Neuron (in vitro differentiated cells): Measurements from ENCODE around the gene OR7G1.

Experiments used
- H2AFZ ChIP-seq: one replicate; pipeline ENCODE4 v1.6.1; 2013; ENCODE audit warnings: low read depth, mild to moderate bottlenecking, inconsistent platforms, low read length, moderate library complexity
- H3K27me3 ChIP-seq: one replicate; pipeline ENCODE4 v1.6.1; 2013; ENCODE audit warnings: low read length; ENCODE audit not compliant: insufficient read depth
- H3K36me3 ChIP-seq: one replicate; pipeline ENCODE4 v1.6.1; 2013; ENCODE audit warnings: low read length; ENCODE audit not compliant: insufficient read depth
- H3K4me1 ChIP-seq: one replicate; pipeline ENCODE4 v1.6.1; 2013; ENCODE audit warnings: low read length; ENCODE audit not compliant: insufficient read depth
- H3K4me3 ChIP-seq: 2 replicates; pipeline ENCODE4 v1.5.1; 2013; ENCODE audit warnings: mild to moderate bottlenecking, low read length, moderate library complexity
- H3K9me3 ChIP-seq: one replicate; pipeline ENCODE4 v1.6.1; 2013; ENCODE audit warnings: low read length

The OR7G1 gene

GRCh38 chr19:9139609-9140158 lies 24.1 kb upstream of the OR7G1 start:
- H3K9me3 ChIP-seq = peaks cover 2% of the 10 kb centered on the region

GRCh38 chr19:9132422-9132821 lies 16.9 kb upstream of the OR7G1 start:
- H3K36me3 ChIP-seq = no peaks in the 10 kb centered on the region
- no peaks in the 10 kb centered on the region for H3K27me3 ChIP-seq
- H3K4me1 ChIP-seq = no peaks in the 10 kb centered on the region
- H2AFZ ChIP-seq = no peak overlapping the region
- H3K9me3 ChIP-seq = no peaks in the 10 kb centered on the region
- no peak overlapping the region for H3K4me3 ChIP-seq

More at GRCh38 chr19:9139609-9140158, 24.1 kb upstream of the OR7G1 start:
- Histone ChIP-seq H3K4me3 (peak overlapping the region; percentile 76), H3K4me1 (peaks cover 5% of the 10 kb centered on the region), H3K36me3 (peaks cover 7% of the 10 kb centered on the region), H2AFZ (peak overlapping the region; percentile 100), H3K27me3 (no peaks in the 10 kb centered on the region)

- no peaks in the 10 kb centered on the region for H3K27me3 ChIP-seq
- H3K9me3 ChIP-seq = no peaks in the 10 kb centered on the region
- H3K36me3 ChIP-seq = no peaks in the 10 kb centered on the region
- H3K4me1 ChIP-seq = no peaks in the 10 kb centered on the region
- no peak overlapping the region for H3K4me3 ChIP-seq
- H2AFZ ChIP-seq = no peak overlapping the region
Observed at GRCh38 chr19:9130965-9131364, 15.4 kb upstream of the OR7G1 start.

- no peaks in the 10 kb centered on the region for H3K9me3 ChIP-seq
- H3K4me1 ChIP-seq = no peaks in the 10 kb centered on the region
- H3K27me3 ChIP-seq = no peaks in the 10 kb centered on the region
- no peaks in the 10 kb centered on the region for H3K36me3 ChIP-seq
- H3K4me3 ChIP-seq = no peak overlapping the region
- no peak overlapping the region for H2AFZ ChIP-seq
Observed at GRCh38 chr19:9128171-9128570, 12.6 kb upstream of the OR7G1 start.

GRCh38 chr19:9126900-9127405 lies 11.4 kb upstream of the OR7G1 start, which contains the start of gene OR7G3:
Gene OR7G3 (minus strand): TSS chr19:9126950. CDS start chr19:9126950, 0 bp downstream.
- Histone ChIP-seq H3K36me3 (no peaks in the 10 kb centered on the region), H3K9me3 (no peaks in the 10 kb centered on the region), H3K4me1 (no peaks in the 10 kb centered on the region), H2AFZ (no peak within 1 kb of the TSS), H3K4me3 (no peak within 1 kb of the TSS), H3K27me3 (no peaks in the 10 kb centered on the region)

- Histone ChIP-seq H3K9me3 (peaks cover 1% of the 10 kb centered on the region), H3K4me3 (no peak overlapping the region), H3K36me3 (no peaks in the 10 kb centered on the region), H3K27me3 (no peaks in the 10 kb centered on the region), H3K4me1 (no peaks in the 10 kb centered on the region), H2AFZ (no peak overlapping the region)
Observed at GRCh38 chr19:9116547-9116946, 984 bp upstream of the OR7G1 start.

- Histone ChIP-seq H3K27me3 (no peaks in the 10 kb centered on the region), H3K4me1 (no peaks in the 10 kb centered on the region), H3K36me3 (no peaks in the 10 kb centered on the region), H3K4me3 (no peak overlapping the region), H2AFZ (no peak overlapping the region), H3K9me3 (no peaks in the 10 kb centered on the region)
Observed at GRCh38 chr19:9109959-9110358, 5.6 kb downstream of the OR7G1 start.

- Histone ChIP-seq H3K4me1 (no peaks in the 10 kb centered on the region), H3K4me3 (no peak within 1 kb of the TSS), H3K36me3 (no peaks in the 10 kb centered on the region), H3K9me3 (no peaks in the 10 kb centered on the region), H2AFZ (no peak within 1 kb of the TSS), H3K27me3 (no peaks in the 10 kb centered on the region)
Observed at GRCh38 chr19:9107375-9107774, 8.2 kb downstream of the OR7G1 start, which contains the start of gene OR7G2. Gene OR7G2 (minus strand): TSS chr19:9107475. CDS start chr19:9103243, 4,232 bp downstream.

- Histone ChIP-seq H3K4me3 (no peak within 1 kb of the TSS), H2AFZ (no peak within 1 kb of the TSS), H3K27me3 (peaks cover 3% of the 10 kb centered on the region), H3K4me1 (no peaks in the 10 kb centered on the region), H3K36me3 (no peaks in the 10 kb centered on the region), H3K9me3 (no peaks in the 10 kb centered on the region)
Observed at GRCh38 chr19:9086761-9087160, 28.8 kb downstream of the OR7G1 start, which contains the start of gene OR1M1. Gene OR1M1 (plus strand): TSS chr19:9087061. CDS start chr19:9093245, 6,184 bp downstream.

- Histone ChIP-seq H2AFZ (no peak overlapping the region), H3K9me3 (no peaks in the 10 kb centered on the region), H3K4me3 (no peak overlapping the region), H3K4me1 (peaks cover 4% of the 10 kb centered on the region), H3K36me3 (no peaks in the 10 kb centered on the region), H3K27me3 (no peaks in the 10 kb centered on the region)
Observed at GRCh38 chr19:9078651-9079050, 36.9 kb downstream of the OR7G1 start.

- Histone ChIP-seq H2AFZ (no peak overlapping the region), H3K36me3 (no peaks in the 10 kb centered on the region), H3K4me3 (no peak overlapping the region), H3K9me3 (no peaks in the 10 kb centered on the region), H3K4me1 (peaks cover 4% of the 10 kb centered on the region), H3K27me3 (no peaks in the 10 kb centered on the region)
Observed at GRCh38 chr19:9076901-9077300, 38.7 kb downstream of the OR7G1 start.

GRCh38 chr19:9075064-9075949 lies 40.3 kb downstream of the OR7G1 start:
- H3K4me1 ChIP-seq = peaks cover 4% of the 10 kb centered on the region
- H3K36me3 ChIP-seq = no peaks in the 10 kb centered on the region
- H2AFZ ChIP-seq = peak overlapping the region; percentile 2
- H3K9me3 ChIP-seq = no peaks in the 10 kb centered on the region
- no peaks in the 10 kb centered on the region for H3K27me3 ChIP-seq
- no peak overlapping the region for H3K4me3 ChIP-seq

GRCh38 chr19:9073806-9074205 lies 41.8 kb downstream of the OR7G1 start:
- no peaks in the 10 kb centered on the region for H3K36me3 ChIP-seq
- H3K4me3 ChIP-seq = no peak overlapping the region
- no peak overlapping the region for H2AFZ ChIP-seq
- peaks cover 7% of the 10 kb centered on the region for H3K4me1 ChIP-seq
- no peaks in the 10 kb centered on the region for H3K27me3 ChIP-seq
- H3K9me3 ChIP-seq = no peaks in the 10 kb centered on the region
